K562 (cell line): Measurements from ENCODE around the gene LTA. TPM values are rescaled to one million over a fixed set of nuclear protein-coding genes. Genes with fewer than 3 reads are reported as not detected.

Experiments
- CCNT2 ChIP-seq: IDR thresholded peaks from 2 replicates; pipeline ENCODE4 v1.6.1; 2011; ENCODE audit warnings: borderline replicate concordance, low read depth, mild to moderate bottlenecking, moderate library complexity, mixed read lengths, low read length; ENCODE audit not compliant: insufficient read length; ENCODE audit errors: extremely low read depth
- CREB3L1 ChIP-seq: fragments of 450-650 bp; IDR thresholded peaks from 2 replicates; pipeline ENCODE4 v1.6.1; 2014; ENCODE audit warnings: low read depth, mild to moderate bottlenecking, moderate library complexity, borderline replicate concordance
- EHMT2 ChIP-seq: fragments of 450-650 bp; IDR thresholded peaks from 2 replicates; pipeline ENCODE4 v1.6.1; 2018; ENCODE audit warnings: antibody characterized with exemption
- FOSL1 ChIP-seq: fragments of 200-800 bp; sonication (Bioruptor generic); conservative IDR thresholded peaks from 2 replicates; pipeline ENCODE4 v1.6.1; 2016; ENCODE audit warnings: missing genetic modification characterization, missing compliant biosample characterization
- FOXO4 ChIP-seq: fragments of 450-650 bp; formaldehyde crosslinking; IDR thresholded peaks from 2 replicates; pipeline ENCODE4 v1.4.0; 2020; ENCODE audit warnings: mild to moderate bottlenecking, moderate library complexity
- HDAC2 ChIP-seq: fragments of 450-650 bp; IDR thresholded peaks from 2 replicates; pipeline ENCODE4 v1.6.1; 2016; ENCODE audit warnings: mild to moderate bottlenecking
- MTF1 ChIP-seq: fragments of 250-450 bp; sonication (Bioruptor Pico); IDR thresholded peaks from 2 replicates; pipeline ENCODE4 v1.9.0; 2021; ENCODE audit warnings: moderate library complexity, mild to moderate bottlenecking, inconsistent platforms, borderline replicate concordance
- NCOA2 ChIP-seq, 2 experiments: fragments of 450-650 bp; IDR thresholded peaks; 2 replicates each; pipeline ENCODE4 v1.6.1; 2018; ENCODE audit warnings: mild to moderate bottlenecking in 2 of 2, moderate library complexity in 1 of 2; ENCODE audit not compliant: partially characterized antibody in 2 of 2
- NFIX ChIP-seq: fragments of 250-450 bp; sonication (Bioruptor Pico); IDR thresholded peaks from 2 replicates; pipeline ENCODE4 v1.4.0; 2020; ENCODE audit warnings: low read depth, mild to moderate bottlenecking, moderate library complexity
- NKRF ChIP-seq: fragments of 450-650 bp; IDR thresholded peaks from 2 replicates; pipeline ENCODE4 v1.6.1; 2016; ENCODE audit warnings: borderline replicate concordance
- PML ChIP-seq: IDR thresholded peaks from 2 replicates; pipeline ENCODE4 v1.6.1; 2012; ENCODE audit warnings: low read length, inconsistent platforms
- POLR2AphosphoS2 ChIP-seq: IDR thresholded peaks from 2 replicates; pipeline ENCODE4 v1.6.1; 2012; ENCODE audit warnings: low read length, improper control_type of control experiment
- SAFB2 ChIP-seq: fragments of 200-400 bp; formaldehyde crosslinking; IDR thresholded peaks from 2 replicates; pipeline ENCODE4 v1.6.1; 2018; ENCODE audit warnings: borderline replicate concordance, low read length, low read depth, moderate library complexity; ENCODE audit not compliant: severe bottlenecking
- SIN3A ChIP-seq, 2 experiments: fragments of 150-350 bp in 1 of 2; IDR thresholded peaks; 2 replicates each; pipeline ENCODE4 v1.6.1; 2011 to 2016; ENCODE audit warnings: borderline replicate concordance in 2 of 2, low read depth in 2 of 2, low read length in 2 of 2, mild to moderate bottlenecking in 2 of 2, moderate library complexity in 2 of 2; ENCODE audit not compliant: control insufficient read depth in 1 of 2
- TRIM28 ChIP-seq: fragments of 450-650 bp; IDR thresholded peaks from 2 replicates; pipeline ENCODE4 v1.6.1; 2017
- UBTF ChIP-seq, 2 experiments: IDR thresholded peaks; 2 replicates each; pipeline ENCODE4 v1.6.1; 2012; ENCODE audit warnings: improper control_type of control experiment in 2 of 2, low read depth in 2 of 2, low read length in 2 of 2, borderline replicate concordance in 1 of 2
- ZBTB8A ChIP-seq: fragments of 450-650 bp; IDR thresholded peaks from 2 replicates; pipeline ENCODE4 v1.6.1; 2018; ENCODE audit warnings: mild to moderate bottlenecking, moderate library complexity; ENCODE audit not compliant: partially characterized antibody
- ZKSCAN3 ChIP-seq: fragments of 250-450 bp; sonication (Bioruptor Pico); IDR thresholded peaks from 2 replicates; pipeline ENCODE4 v1.4.0; 2020
- ZNF511 ChIP-seq: sonication (generic); formaldehyde crosslinking; IDR thresholded peaks from 2 replicates; pipeline ENCODE4 v1.8.0; 2022; ENCODE audit warnings: mild to moderate bottlenecking, missing genetic modification reagents
- polyA plus RNA-seq, 8 experiments: library from polyadenylated mRNA; depleted of rRNA in 4 of 8; stranded (reverse) in 5 of 8; unstranded in 3 of 8; fragments of >200 nt; fragmentation: Nextera tagmentation in 2 of 8; fragmentation: Illumina TruSeq in 1 of 8; extraction: Ambion mirVana in 2 of 8; extraction: Trizol in 1 of 8; gene quantifications; 2 replicates each; pipeline versions ENCODE4 v1.2.1 to v1.2.3, GENCODE V29; 2011 to 2014; ENCODE audit warnings: inconsistent platforms in 1 of 8, missing spikeins in 1 of 8
- total RNA-seq, 7 experiments: library from RNA; depleted of rRNA in 6 of 7; stranded (reverse); fragments of >200 nt in 6 of 7; fragmentation: Illumina TruSeq in 2 of 7; extraction: Trizol in 2 of 7; gene quantifications; 2 replicates each; pipeline versions ENCODE4 v1.2.1 to v1.2.3, GENCODE V29; 2011 to 2021; ENCODE audit warnings: low replicate concordance in 1 of 7

The LTA gene
- total and polyA plus RNA-seq, 9 of the 15 experiments (the other 6 are each of a cell fraction or from before 2014, with no cell fraction given): 0.80 TPM; not detected in 8

- TF ChIP-seq UBTF (IDR thresholded peaks at IDR 0.05; ENCODE audit: borderline replicate concordance in 1 of 2, low read depth in 2 of 2, low read length in 2 of 2): peak in 1 of 2 experiments; percentile 62; a peak in 1 of 4 replicates
- peak; percentile 93; the same call in 1 of the 2 replicates for TF ChIP-seq ZNF511
- no peak for TF ChIP-seq PML
- TF ChIP-seq TRIM28: peak; percentile 68; the same call in 1 of the 2 replicates
- no peak for TF ChIP-seq NFIX (CRISPR knock-in tag)
- TF ChIP-seq EHMT2: no peak
- peak in 1 of 2 experiments; percentile 83; a peak in 2 of 4 replicates for TF ChIP-seq SIN3A (IDR thresholded peaks at IDR 0.05; ENCODE audit: borderline replicate concordance in 2 of 2, control insufficient read depth in 1 of 2, low read depth in 2 of 2, low read length in 2 of 2)
- TF ChIP-seq ZBTB8A: no peak
- TF ChIP-seq HDAC2: peak; percentile 55; the same call in 1 of the 2 replicates
- TF ChIP-seq FOXO4 (CRISPR knock-in tag): no peak
- TF ChIP-seq FOSL1: peak; percentile 8; the same call in 1 of the 2 replicates
- peak; percentile 11 for TF ChIP-seq CCNT2
- no peak for TF ChIP-seq POLR2AphosphoS2
- TF ChIP-seq NKRF: peak; percentile 84; the same call in 1 of the 2 replicates
- no peak for TF ChIP-seq ZKSCAN3
- TF ChIP-seq CREB3L1: 0 out of 2 replicates have a peak, but pooled peaks have one; percentile 24
- 0 out of 2 replicates have a peak, but pooled peaks have one; percentile 14 for TF ChIP-seq MTF1 (CRISPR knock-in tag)
- no peak for TF ChIP-seq SAFB2
- TF ChIP-seq NCOA2 (IDR thresholded peaks at IDR 0.05; ENCODE audit: partially characterized antibody in 2 of 2): no peak
Measured at GRCh38 chr6:31620586-31621319, 48.7 kb downstream of the LTA start, which contains the start of gene PRRC2A (continued).
